Activated naive CD4-positive, alpha-beta T cell treated with anti-CD3 and anti-CD28 coated beads, Interleukin-2, amount 10 ng/mL, durations not matched to agents 5 hours and 36 hours (primary cell): ENCODE measurements around the gene STAM. TPM values are rescaled to one million over a fixed set of nuclear protein-coding genes. Genes with fewer than 3 reads are reported as not detected.

Experiments used
- total RNA-seq, 2 experiments: library from RNA; stranded (reverse); gene quantifications; one replicate each; pipeline ENCODE4 v1.2.3, GENCODE V29; 2021

The STAM gene
- 10 to 100 TPM; 21.2 to 23.5 TPM for total RNA-seq

GRCh38 chr10:17643755-17644484, at the start of gene STAM:
TSS of gene STAM (plus strand) at chr10:17644151. CDS start at chr10:17644340, 189 bp downstream.

GRCh38 chr10:17617031-17617911, 26.7 kb upstream of the STAM start, which contains the start of gene HACD1:
TSS of gene HACD1 (minus strand) at chr10:17617374. CDS start at chr10:17617339, 35 bp downstream.

DNA sequence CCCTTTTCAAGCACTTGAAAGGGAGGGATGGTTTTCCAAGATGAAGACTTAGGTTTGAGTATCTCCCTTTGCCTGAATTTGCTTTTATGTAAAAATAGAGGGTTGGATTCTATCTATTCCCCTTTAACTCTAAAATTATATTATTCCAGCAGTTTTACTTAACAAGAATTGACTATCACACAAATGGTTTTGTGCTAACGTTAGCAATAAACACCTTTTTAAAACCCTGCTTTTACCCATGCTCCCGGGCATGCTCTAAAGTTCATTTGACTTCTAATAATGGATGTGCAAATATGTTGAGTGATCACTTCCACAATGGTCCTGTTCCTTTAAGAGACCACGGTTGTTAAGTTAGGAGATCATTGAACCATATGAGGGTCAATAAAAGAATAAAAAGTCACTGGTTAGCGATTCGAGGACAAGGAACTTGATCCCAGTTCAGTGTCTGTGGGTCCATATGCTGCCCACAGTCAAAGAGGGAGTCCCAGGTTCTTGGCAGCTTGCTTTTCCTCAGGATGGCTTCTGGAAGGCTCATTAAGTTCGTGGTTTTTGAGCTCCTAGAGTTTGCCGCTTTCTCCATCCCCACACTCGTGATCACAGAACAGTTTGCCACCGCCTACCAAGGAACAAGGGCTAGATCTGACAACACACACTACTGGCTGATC, 108.0 kb downstream of the STAM start, which contains the start of gene TMEM236:
TMEM236 (plus strand) TSS at position 421 of the 665 bp plus-strand sequence; CDS start at position 516, 95 bp downstream.

Other genes starting within 250 kb of the STAM start
- 1 to 10 TPM; 2.1 to 2.3 TPM for gene ST8SIA6, start 189.6 kb upstream of the STAM start, total RNA-seq
- gene HACD1, start 26.8 kb upstream of the STAM start, total RNA-seq: 1 to 10 TPM; 1.5 to 1.6 TPM
- gene TMEM236, start 108.0 kb downstream of the STAM start, total RNA-seq: under 1 TPM; 0.05 TPM
- gene MRC1, start 165.2 kb downstream of the STAM start, total RNA-seq: not detected